HCT116 (cell line): ENCODE measurements around the gene ITPK1. TPM values are rescaled to one million over a fixed set of nuclear protein-coding genes. Genes with fewer than 3 reads are reported as not detected.

Experiments used
- ATAC-seq: fragments of 200-7000 bp; cut with Tn5 transposase; 2 replicates; pipeline ENCODE4 v1.9.1; 2020; ENCODE audit warnings: mild to moderate bottlenecking, moderate library complexity
- BruUV-seq: library from RNA; stranded (reverse); fragments of 400-500 nt; replicated peaks from 2 replicates; lab custom pipeline; 2021; lab: Mats Ljungman, UMichigan
- CTCF ChIA-PET: fragments of 300-600 bp; sonication (Branson Sonifier 250); formaldehyde crosslinking; loops from one replicate; lab custom pipeline; 2021; ENCODE audit warnings: antibody characterized with exemption; lab: Charles Lee
- POLR2A ChIA-PET: fragments of 300-600, 350-600 bp; sonication (Branson Sonifier 250); formaldehyde crosslinking; loops from one replicate; lab custom pipeline; 2021; ENCODE audit warnings: antibody characterized with exemption; lab: Charles Lee
- RAD21 ChIA-PET, 2 experiments: fragments of 300-600 bp; sonication (Branson Sonifier 250); formaldehyde crosslinking; loops; one replicate each; lab custom pipeline; 2023; ENCODE audit warnings: low total read pairs in 2 of 2; ENCODE audit not compliant: uncharacterized antibody in 2 of 2, unreplicated experiment in 2 of 2, low non-redundant PET in 1 of 2; lab: Charles Lee
- DNase-seq: peaks from one replicate; pipeline ENCODE4 v3.0.0-alpha.2; 2010; ENCODE audit warnings: low read depth, low spot score
- H2AFZ ChIP-seq: fragments of 200-600 bp; shearing (Covaris generic), sonication (generic); 2 replicates; pipeline ENCODE4 v1.6.1; 2017; ENCODE audit warnings: low read depth, mixed run types, mixed read lengths, antibody characterized with exemption, low read length; ENCODE audit not compliant: poor library complexity, severe bottlenecking
- H3K27ac ChIP-seq: 2 replicates; pipeline ENCODE4 v1.5.1; 2012; ENCODE audit warnings: low read depth, low read length
- H3K27me3 ChIP-seq: fragments of 200-600 bp; sonication (generic); 2 replicates; pipeline ENCODE4 v1.6.1; 2016; ENCODE audit warnings: mixed run types, low read length, mixed read lengths; ENCODE audit not compliant: insufficient read depth
- H3K36me3 ChIP-seq, 2 experiments: fragments of 200-500 bp in 1 of 2; fragments of 200-600 bp in 1 of 2; sonication (Bioruptor generic) in 1 of 2; sonication (generic) in 1 of 2; 2 replicates each; pipeline versions ENCODE4 v1.5.1 to v1.6.1; 2014 to 2016; ENCODE audit warnings: low read length in 2 of 2, inconsistent platforms in 1 of 2, mixed read lengths in 1 of 2, mixed run types in 1 of 2; ENCODE audit not compliant: insufficient read depth in 2 of 2, control insufficient read depth in 1 of 2
- H3K4me1 ChIP-seq, 2 experiments: fragments of 200-600 bp in 1 of 2; sonication (generic) in 1 of 2; 2 replicates each; pipeline versions ENCODE4 v1.5.1 to v1.6.1; 2012 to 2017; ENCODE audit warnings: low read length in 2 of 2, inconsistent platforms in 1 of 2, mild to moderate bottlenecking in 1 of 2, mixed read lengths in 1 of 2, mixed run types in 1 of 2, moderate library complexity in 1 of 2; ENCODE audit not compliant: insufficient read depth in 2 of 2, control insufficient read depth in 1 of 2
- H3K4me2 ChIP-seq: fragments of 200-600 bp; sonication (generic); 2 replicates; pipeline ENCODE4 v1.6.1; 2017; ENCODE audit warnings: mixed run types, low read length, mixed read lengths
- H3K4me3 ChIP-seq, 2 experiments: fragments of 200-600 bp in 1 of 2; sonication (generic) in 1 of 2; replicated peaks in 1 of 2; 2 replicates each; pipeline ENCODE4 v1.5.1; 2011 to 2016; ENCODE audit warnings: low read length in 2 of 2, control low read depth in 1 of 2, low read depth in 1 of 2, mild to moderate bottlenecking in 1 of 2, mixed read lengths in 1 of 2, mixed run types in 1 of 2
- H3K79me2 ChIP-seq: fragments of 200-600 bp; sonication (generic); 2 replicates; pipeline ENCODE4 v1.6.1; 2017; ENCODE audit warnings: mild to moderate bottlenecking, mixed run types, low read length, moderate library complexity, mixed read lengths; ENCODE audit not compliant: insufficient read depth
- H3K9ac ChIP-seq: fragments of 200-600 bp; sonication (generic); 2 replicates; pipeline ENCODE4 v1.6.1; 2016; ENCODE audit warnings: low read length, mixed read lengths
- H3K9me2 ChIP-seq: fragments of 200-600 bp; sonication (generic), shearing (Covaris generic); 2 replicates; pipeline ENCODE4 v1.6.1; 2017; ENCODE audit warnings: mixed run types, mild to moderate bottlenecking, moderate library complexity; ENCODE audit not compliant: insufficient read depth
- H3K9me3 ChIP-seq, 2 experiments: fragments of 200-500 bp in 1 of 2; fragments of 200-600 bp in 1 of 2; sonication (Bioruptor generic) in 1 of 2; sonication (generic) in 1 of 2; 2 replicates each; pipeline ENCODE4 v1.6.1; 2014 to 2017; ENCODE audit warnings: low read length in 2 of 2, mixed read lengths in 2 of 2, inconsistent platforms in 1 of 2, low read depth in 1 of 2, mild to moderate bottlenecking in 1 of 2, mixed run types in 1 of 2, moderate library complexity in 1 of 2; ENCODE audit not compliant: control insufficient read depth in 1 of 2, insufficient read depth in 1 of 2
- H4K20me1 ChIP-seq: fragments of 200-600 bp; sonication (generic), shearing (Covaris generic); 2 replicates; pipeline ENCODE4 v1.6.1; 2017; ENCODE audit warnings: mixed run types, mild to moderate bottlenecking, moderate library complexity; ENCODE audit not compliant: insufficient read depth
- CBX3 ChIP-seq: IDR thresholded peaks from 2 replicates; pipeline ENCODE4 v1.6.1; 2012; ENCODE audit warnings: low read depth
- EGR1 ChIP-seq: IDR thresholded peaks from 2 replicates; pipeline ENCODE4 v1.6.1; 2012; ENCODE audit warnings: low read depth
- ELF1 ChIP-seq: IDR thresholded peaks from 2 replicates; pipeline ENCODE4 v1.6.1; 2012; ENCODE audit warnings: low read depth, borderline replicate concordance
- EZH2 ChIP-seq: fragments of 200-600 bp; sonication (generic); IDR thresholded peaks from 2 replicates; pipeline ENCODE4 v1.6.1; 2017; ENCODE audit warnings: antibody characterized with exemption, mixed run types
- FOSL1 ChIP-seq: IDR thresholded peaks from 2 replicates; pipeline ENCODE4 v1.6.1; 2012; ENCODE audit warnings: low read depth
- JUND ChIP-seq: IDR thresholded peaks from 2 replicates; pipeline ENCODE4 v1.6.1; 2012
- POLR2A ChIP-seq: IDR thresholded peaks from 2 replicates; pipeline ENCODE4 v1.7.0; 2011; ENCODE audit warnings: borderline replicate concordance; ENCODE audit not compliant: insufficient read depth, insufficient read length; ENCODE audit errors: extremely low read depth
- POLR2AphosphoS5 ChIP-seq: IDR thresholded peaks from 2 replicates; pipeline ENCODE4 v1.6.1; 2011; ENCODE audit warnings: mild to moderate bottlenecking, low read depth, low read length, moderate library complexity
- RAD21 ChIP-seq: IDR thresholded peaks from 2 replicates; pipeline ENCODE4 v1.6.1; 2012; ENCODE audit warnings: low read depth, mild to moderate bottlenecking
- SIN3A ChIP-seq: IDR thresholded peaks from 2 replicates; pipeline ENCODE4 v1.6.1; 2012; ENCODE audit warnings: low read depth
- SP1 ChIP-seq: IDR thresholded peaks from 2 replicates; pipeline ENCODE4 v1.6.1; 2012; ENCODE audit warnings: low read depth
- TCF7L2 ChIP-seq: IDR thresholded peaks from 2 replicates; pipeline ENCODE4 v1.7.0; 2011; ENCODE audit warnings: borderline replicate concordance, inconsistent platforms; ENCODE audit not compliant: insufficient read depth, insufficient read length; ENCODE audit errors: extremely low read depth
- intact Hi-C: fragments of 100-400 bp; cut with micrococcal nuclease; formaldehyde crosslinking; loops from 2 replicates; pipeline ENCODE4 v1.10.0; 2022
- total RNA-seq: library from RNA; stranded (reverse); gene quantifications from one replicate; pipeline ENCODE4 v1.2.1, GENCODE V29; 2021; ENCODE audit not compliant: unreplicated experiment
- TF ChIP-seq, protein P1 (sequence below): IDR thresholded peaks from 2 replicates; pipeline ENCODE4 v1.6.1; 2012; ENCODE audit warnings: low read depth
- TF ChIP-seq, protein P2 (sequence below): IDR thresholded peaks from 2 replicates; pipeline ENCODE4 v1.6.1; 2012
- TF ChIP-seq, protein P3 (sequence below), 3 experiments: fragments of 200-600 bp in 1 of 3; sonication (generic) in 1 of 3; IDR thresholded peaks in 2 of 3; conservative IDR thresholded peaks in 1 of 3; 2 replicates each; pipeline ENCODE4 v1.5.1; 2012 to 2017; ENCODE audit warnings: low read depth in 2 of 3, low read length in 2 of 3, antibody characterized with exemption in 1 of 3, borderline replicate concordance in 1 of 3, control low read depth in 1 of 3, mild to moderate bottlenecking in 1 of 3, mixed read lengths in 1 of 3, mixed run types in 1 of 3, moderate library complexity in 1 of 3; ENCODE audit not compliant: insufficient read depth in 1 of 3

Gene ITPK1
- total RNA-seq, 1 experiment from 2014 or later = 70.2 TPM

DNA sequence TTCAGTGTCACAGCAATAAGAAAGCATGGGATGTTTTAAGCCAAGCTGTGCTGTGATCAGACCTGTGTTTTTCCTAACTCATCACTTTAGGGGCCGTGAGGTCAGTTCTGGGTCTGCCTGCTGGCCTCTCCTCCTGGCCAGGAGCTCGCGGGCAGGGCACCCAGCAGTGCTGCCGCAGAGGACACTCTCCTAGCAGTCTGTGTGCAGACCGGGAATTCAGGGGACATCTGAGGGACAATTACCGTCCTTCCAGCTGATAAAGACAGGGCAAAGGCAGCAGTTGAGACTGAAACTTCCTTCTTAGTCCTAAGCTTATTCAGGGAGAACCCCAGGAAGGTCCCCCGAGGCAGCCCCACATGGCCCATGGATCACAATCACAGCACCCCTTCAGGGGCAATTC is 103.2 kb downstream of the ITPK1 start:
- Histone ChIP-seq H3K27ac (no peak overlapping the region), H3K9ac (no peak overlapping the region), H3K4me3 (no peak overlapping the region), H4K20me1 (no peaks in the 10 kb centered on the region), H3K4me2 (no peak overlapping the region)
- no peak for DNase-seq
- no peak for ATAC-seq
- TF ChIP-seq, protein P1, sequence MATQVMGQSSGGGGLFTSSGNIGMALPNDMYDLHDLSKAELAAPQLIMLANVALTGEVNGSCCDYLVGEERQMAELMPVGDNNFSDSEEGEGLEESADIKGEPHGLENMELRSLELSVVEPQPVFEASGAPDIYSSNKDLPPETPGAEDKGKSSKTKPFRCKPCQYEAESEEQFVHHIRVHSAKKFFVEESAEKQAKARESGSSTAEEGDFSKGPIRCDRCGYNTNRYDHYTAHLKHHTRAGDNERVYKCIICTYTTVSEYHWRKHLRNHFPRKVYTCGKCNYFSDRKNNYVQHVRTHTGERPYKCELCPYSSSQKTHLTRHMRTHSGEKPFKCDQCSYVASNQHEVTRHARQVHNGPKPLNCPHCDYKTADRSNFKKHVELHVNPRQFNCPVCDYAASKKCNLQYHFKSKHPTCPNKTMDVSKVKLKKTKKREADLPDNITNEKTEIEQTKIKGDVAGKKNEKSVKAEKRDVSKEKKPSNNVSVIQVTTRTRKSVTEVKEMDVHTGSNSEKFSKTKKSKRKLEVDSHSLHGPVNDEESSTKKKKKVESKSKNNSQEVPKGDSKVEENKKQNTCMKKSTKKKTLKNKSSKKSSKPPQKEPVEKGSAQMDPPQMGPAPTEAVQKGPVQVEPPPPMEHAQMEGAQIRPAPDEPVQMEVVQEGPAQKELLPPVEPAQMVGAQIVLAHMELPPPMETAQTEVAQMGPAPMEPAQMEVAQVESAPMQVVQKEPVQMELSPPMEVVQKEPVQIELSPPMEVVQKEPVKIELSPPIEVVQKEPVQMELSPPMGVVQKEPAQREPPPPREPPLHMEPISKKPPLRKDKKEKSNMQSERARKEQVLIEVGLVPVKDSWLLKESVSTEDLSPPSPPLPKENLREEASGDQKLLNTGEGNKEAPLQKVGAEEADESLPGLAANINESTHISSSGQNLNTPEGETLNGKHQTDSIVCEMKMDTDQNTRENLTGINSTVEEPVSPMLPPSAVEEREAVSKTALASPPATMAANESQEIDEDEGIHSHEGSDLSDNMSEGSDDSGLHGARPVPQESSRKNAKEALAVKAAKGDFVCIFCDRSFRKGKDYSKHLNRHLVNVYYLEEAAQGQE = no peak
- TF ChIP-seq RAD21 (no peak), POLR2A (no peak), POLR2AphosphoS5 (no peak), CBX3 (no peak), EGR1 (no peak), JUND (no peak), FOSL1 (no peak), SIN3A (no peak), EZH2 (no peak), SP1 (no peak), ELF1 (no peak), TCF7L2 (no peak)
- TF ChIP-seq, protein P2, sequence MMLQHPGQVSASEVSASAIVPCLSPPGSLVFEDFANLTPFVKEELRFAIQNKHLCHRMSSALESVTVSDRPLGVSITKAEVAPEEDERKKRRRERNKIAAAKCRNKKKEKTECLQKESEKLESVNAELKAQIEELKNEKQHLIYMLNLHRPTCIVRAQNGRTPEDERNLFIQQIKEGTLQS = no peak
- TF ChIP-seq, protein P3, sequence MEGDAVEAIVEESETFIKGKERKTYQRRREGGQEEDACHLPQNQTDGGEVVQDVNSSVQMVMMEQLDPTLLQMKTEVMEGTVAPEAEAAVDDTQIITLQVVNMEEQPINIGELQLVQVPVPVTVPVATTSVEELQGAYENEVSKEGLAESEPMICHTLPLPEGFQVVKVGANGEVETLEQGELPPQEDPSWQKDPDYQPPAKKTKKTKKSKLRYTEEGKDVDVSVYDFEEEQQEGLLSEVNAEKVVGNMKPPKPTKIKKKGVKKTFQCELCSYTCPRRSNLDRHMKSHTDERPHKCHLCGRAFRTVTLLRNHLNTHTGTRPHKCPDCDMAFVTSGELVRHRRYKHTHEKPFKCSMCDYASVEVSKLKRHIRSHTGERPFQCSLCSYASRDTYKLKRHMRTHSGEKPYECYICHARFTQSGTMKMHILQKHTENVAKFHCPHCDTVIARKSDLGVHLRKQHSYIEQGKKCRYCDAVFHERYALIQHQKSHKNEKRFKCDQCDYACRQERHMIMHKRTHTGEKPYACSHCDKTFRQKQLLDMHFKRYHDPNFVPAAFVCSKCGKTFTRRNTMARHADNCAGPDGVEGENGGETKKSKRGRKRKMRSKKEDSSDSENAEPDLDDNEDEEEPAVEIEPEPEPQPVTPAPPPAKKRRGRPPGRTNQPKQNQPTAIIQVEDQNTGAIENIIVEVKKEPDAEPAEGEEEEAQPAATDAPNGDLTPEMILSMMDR (IDR thresholded peaks at IDR 0.05 in 2 of 3, conservative IDR thresholded peaks at IDR 0.05 in 1 of 3; ENCODE audit: borderline replicate concordance in 1 of 3, insufficient read depth in 1 of 3, low read depth in 2 of 3, low read length in 2 of 3) = no peak
- TF ChIP-seq, all 23 proteins: peak for 0
- Histone ChIP-seq H3K9me2 (no peaks in the 10 kb centered on the region), H3K36me3 (no peaks in the 10 kb centered on the region), H3K27me3 (no peaks in the 10 kb centered on the region), H3K4me1 (peaks cover under 1 to 8% of the 10 kb centered on the region in 2 experiments; a peak in 2 of 4 replicates), H3K79me2 (no peaks in the 10 kb centered on the region), H2AFZ (no peak overlapping the region), H3K9me3 (no peaks in the 10 kb centered on the region)
- intact Hi-C loops = no loop called here
- RAD21 ChIA-PET = no interaction called here
- no TSS peak for BruUV-seq
- CTCF ChIA-PET = no interaction called here
- POLR2A ChIA-PET = no interaction called here
